ENCODE data around the gene FBXO44. TPM values are rescaled to one million over a fixed set of nuclear protein-coding genes. Genes with fewer than 3 reads are reported as not detected.

The FBXO44 gene
- total RNA-seq, 1 experiment from 2014 or later: 24.5 TPM

DNA sequence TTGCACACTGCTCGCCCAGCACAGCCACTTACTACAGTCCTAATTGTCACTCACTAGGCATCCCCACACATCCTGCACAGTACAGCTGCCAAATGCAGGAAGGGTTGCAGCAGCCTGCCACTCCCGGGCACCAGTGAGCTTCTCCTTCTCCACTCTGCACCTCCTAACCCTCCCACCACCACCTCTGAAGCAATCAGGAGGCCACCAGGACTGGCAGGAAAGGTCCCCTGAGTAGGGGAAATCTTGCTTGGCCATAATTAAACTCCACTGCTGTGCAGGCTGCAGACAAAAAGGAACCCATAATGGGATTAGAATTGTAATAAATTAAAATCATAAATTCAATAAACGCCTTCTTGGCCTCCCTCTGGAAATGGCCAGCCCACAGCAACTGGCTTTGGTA is 32.3 kb upstream of the FBXO44 start:
- TF ChIP-seq, protein P1, sequence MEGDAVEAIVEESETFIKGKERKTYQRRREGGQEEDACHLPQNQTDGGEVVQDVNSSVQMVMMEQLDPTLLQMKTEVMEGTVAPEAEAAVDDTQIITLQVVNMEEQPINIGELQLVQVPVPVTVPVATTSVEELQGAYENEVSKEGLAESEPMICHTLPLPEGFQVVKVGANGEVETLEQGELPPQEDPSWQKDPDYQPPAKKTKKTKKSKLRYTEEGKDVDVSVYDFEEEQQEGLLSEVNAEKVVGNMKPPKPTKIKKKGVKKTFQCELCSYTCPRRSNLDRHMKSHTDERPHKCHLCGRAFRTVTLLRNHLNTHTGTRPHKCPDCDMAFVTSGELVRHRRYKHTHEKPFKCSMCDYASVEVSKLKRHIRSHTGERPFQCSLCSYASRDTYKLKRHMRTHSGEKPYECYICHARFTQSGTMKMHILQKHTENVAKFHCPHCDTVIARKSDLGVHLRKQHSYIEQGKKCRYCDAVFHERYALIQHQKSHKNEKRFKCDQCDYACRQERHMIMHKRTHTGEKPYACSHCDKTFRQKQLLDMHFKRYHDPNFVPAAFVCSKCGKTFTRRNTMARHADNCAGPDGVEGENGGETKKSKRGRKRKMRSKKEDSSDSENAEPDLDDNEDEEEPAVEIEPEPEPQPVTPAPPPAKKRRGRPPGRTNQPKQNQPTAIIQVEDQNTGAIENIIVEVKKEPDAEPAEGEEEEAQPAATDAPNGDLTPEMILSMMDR (conservative IDR thresholded peaks at IDR 0.05): no peak
- Histone ChIP-seq H2AK5ac (ENCODE audit: insufficient read length, low read length) (no peak overlapping the region), H2BK15ac (ENCODE audit: low read depth, low read length) (no peak overlapping the region), H4K20me1 (ENCODE audit: control insufficient read depth, insufficient read depth, insufficient read length) (no peaks in the 10 kb centered on the region), H2BK5ac (ENCODE audit: insufficient read length, low read length) (no peak overlapping the region), H3K4me1 (ENCODE audit: insufficient read depth, low read length) (no peaks in the 10 kb centered on the region), H3K9ac (ENCODE audit: extremely low read depth, insufficient read length, low read length) (no peak overlapping the region), H3K4ac (ENCODE audit: low read depth, low read length) (no peak overlapping the region), H3K18ac (ENCODE audit: insufficient read length, low read depth, low read length) (no peak overlapping the region), H2BK12ac (ENCODE audit: insufficient read length, low read depth, low read length) (no peak overlapping the region), H4K91ac (ENCODE audit: insufficient read length, low read depth, low read length) (no peak overlapping the region), H2AFZ (ENCODE audit: low read length) (no peak overlapping the region), H3K9me3 (ENCODE audit: control insufficient read depth, low read depth, low read length) (no peaks in the 10 kb centered on the region), H3K23ac (ENCODE audit: insufficient read length, low read depth, low read length) (no peak overlapping the region), H3K79me1 (ENCODE audit: insufficient read depth, low read depth, low read length, poor library complexity, severe bottlenecking) (no peaks in the 10 kb centered on the region), H4K8ac (replicated peaks; ENCODE audit: insufficient read length, low read depth, low read length) (no peak overlapping the region), H3K56ac (ENCODE audit: insufficient read length, low read depth, low read length) (no peak overlapping the region), H3K27ac (ENCODE audit: insufficient read length, low read depth, low read length) (no peak overlapping the region), H2BK120ac (ENCODE audit: low read depth, low read length, poor library complexity, severe bottlenecking) (no peak overlapping the region), H3T11ph (ENCODE audit: low read length) (no peak overlapping the region), H3K14ac (ENCODE audit: insufficient read depth, low read length) (no peak overlapping the region), H3K79me2 (ENCODE audit: insufficient read depth, low read length) (no peaks in the 10 kb centered on the region), H2BK20ac (ENCODE audit: low read depth, low read length, poor library complexity, severe bottlenecking) (no peak overlapping the region), H3K27me3 (ENCODE audit: insufficient read depth, low read length) (no peaks in the 10 kb centered on the region), H3K4me2 (ENCODE audit: insufficient read depth, insufficient read length, low read length) (no peak overlapping the region), H4K5ac (ENCODE audit: insufficient read length, low read depth, low read length) (no peak overlapping the region), H3K23me2 (ENCODE audit: insufficient read length, low read depth, low read length, poor library complexity, severe bottlenecking) (no peaks in the 10 kb centered on the region)
- peaks cover 7% of the 10 kb centered on the region for H3K27me3 Mint-ChIP-seq (ENCODE audit: low read depth)
- H3K9me3 Mint-ChIP-seq: no peaks in the 10 kb centered on the region; a peak in 1 of 5 replicates
- no CpG with 5 or more reads among the region's 3 CpGs for WGBS (ENCODE audit: extremely low coverage, insufficient read length, low lambda C conversion rate)
- no peak overlapping the region for H3K27ac Mint-ChIP-seq
- DNase-seq: no peak
- peaks cover 0 to 2% (median 0%) of the 10 kb centered on the region in 3 experiments; a peak in 2 of 7 replicates for H3K36me3 Mint-ChIP-seq (ENCODE audit: insufficient read depth in 1 of 3, low read depth in 3 of 3)
- peaks cover 0 to 9% of the 10 kb centered on the region in 2 experiments; a peak in 2 of 4 replicates for H3K4me1 Mint-ChIP-seq
- H3K4me3 Mint-ChIP-seq: no peak overlapping the region

All from H9 (cell line).